ENCODE data around the gene SERPINF2. TPM values are rescaled to one million over a fixed set of nuclear protein-coding genes. Genes with fewer than 3 reads are reported as not detected.
"Not testable (repeated sequence)": the region's sequence is repeated elsewhere in the genome, so short reads cannot be mapped to it uniquely, and the experiment has no call there.

The SERPINF2 gene
- total RNA-seq, 1 donor from 2014 or later = 21.6 TPM

- Histone ChIP-seq H3K27me3 (no peaks in the 10 kb centered on the region), H3K9me3 (no peaks in the 10 kb centered on the region), H3K4me1 (peaks cover 27% of the 10 kb centered on the region), H3K27ac (no peak overlapping the region), H3K4me3 (no peak overlapping the region), H3K36me3 (peaks cover 11% of the 10 kb centered on the region)
- TF ChIP-seq, protein P1, sequence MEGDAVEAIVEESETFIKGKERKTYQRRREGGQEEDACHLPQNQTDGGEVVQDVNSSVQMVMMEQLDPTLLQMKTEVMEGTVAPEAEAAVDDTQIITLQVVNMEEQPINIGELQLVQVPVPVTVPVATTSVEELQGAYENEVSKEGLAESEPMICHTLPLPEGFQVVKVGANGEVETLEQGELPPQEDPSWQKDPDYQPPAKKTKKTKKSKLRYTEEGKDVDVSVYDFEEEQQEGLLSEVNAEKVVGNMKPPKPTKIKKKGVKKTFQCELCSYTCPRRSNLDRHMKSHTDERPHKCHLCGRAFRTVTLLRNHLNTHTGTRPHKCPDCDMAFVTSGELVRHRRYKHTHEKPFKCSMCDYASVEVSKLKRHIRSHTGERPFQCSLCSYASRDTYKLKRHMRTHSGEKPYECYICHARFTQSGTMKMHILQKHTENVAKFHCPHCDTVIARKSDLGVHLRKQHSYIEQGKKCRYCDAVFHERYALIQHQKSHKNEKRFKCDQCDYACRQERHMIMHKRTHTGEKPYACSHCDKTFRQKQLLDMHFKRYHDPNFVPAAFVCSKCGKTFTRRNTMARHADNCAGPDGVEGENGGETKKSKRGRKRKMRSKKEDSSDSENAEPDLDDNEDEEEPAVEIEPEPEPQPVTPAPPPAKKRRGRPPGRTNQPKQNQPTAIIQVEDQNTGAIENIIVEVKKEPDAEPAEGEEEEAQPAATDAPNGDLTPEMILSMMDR (IDR thresholded peaks at IDR 0.05) = no peak
- intact Hi-C loops (cut with DNase I) = loop anchor here (10.0 kb wide), 2 partner anchors 75 to 115 kb away; partner anchors contain the start of gene TLCD2
- no peak for DNase-seq
- ATAC-seq = no peak
Observed at GRCh38 chr17:1789936-1790335, 47.3 kb downstream of the SERPINF2 start.

DNA sequence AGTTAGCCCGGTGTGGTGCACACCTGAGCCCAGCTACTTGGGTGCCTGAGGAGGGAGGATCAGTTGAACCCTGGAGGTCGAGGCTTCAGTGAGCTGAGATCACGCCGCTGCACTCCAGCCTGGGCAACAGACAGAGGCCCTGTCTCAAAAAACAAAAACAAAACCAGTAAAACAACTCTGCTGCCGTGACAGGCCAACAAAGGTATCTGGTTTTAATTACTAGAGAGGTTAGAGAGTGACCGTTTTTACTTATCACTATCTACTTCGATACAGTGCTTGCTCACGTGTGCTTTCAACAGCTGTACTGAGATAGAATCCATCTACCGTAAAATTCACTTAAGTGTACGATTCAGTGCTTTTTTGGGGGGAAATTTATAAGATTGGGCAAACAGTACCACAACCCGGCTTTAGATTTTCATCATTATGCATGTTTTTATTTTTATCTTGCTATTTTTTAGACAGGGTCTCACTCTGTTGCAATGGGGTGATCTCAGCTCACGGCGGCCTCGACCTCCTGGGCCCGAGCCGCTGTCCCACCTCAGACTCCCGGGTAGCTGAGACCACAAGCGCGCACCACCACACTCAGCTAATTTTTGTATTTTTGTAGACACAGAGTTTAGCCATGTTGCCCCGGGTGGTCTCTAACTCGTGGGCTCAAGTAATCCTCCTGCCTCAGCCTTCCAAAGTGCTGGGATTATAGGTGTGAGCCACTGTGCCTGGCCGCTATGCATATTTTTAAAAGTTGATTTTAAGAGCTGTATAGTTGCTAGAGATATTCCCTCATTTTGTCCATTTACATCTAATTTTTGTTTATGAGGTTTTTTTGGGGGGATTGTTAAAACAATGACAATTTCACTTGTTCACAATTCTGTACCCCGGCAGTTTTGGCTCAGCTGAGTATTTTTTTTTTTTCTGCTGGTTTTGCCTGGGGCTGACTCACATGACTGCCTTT lies 50.1 kb downstream of the SERPINF2 start:
- H3K36me3 ChIP-seq = peaks cover 1% of the 10 kb centered on the region
- TF ChIP-seq, protein P1 (IDR thresholded peaks at IDR 0.05) = no peak
- no peaks in the 10 kb centered on the region for H3K9me3 ChIP-seq
- no peak overlapping the region for H3K4me3 ChIP-seq
- no peak for ATAC-seq
- intact Hi-C loops (cut with DNase I) = no loop called here
- H3K27me3 ChIP-seq = no peaks in the 10 kb centered on the region
- no peak overlapping the region for H3K27ac ChIP-seq
- DNase-seq = no peak
- H3K4me1 ChIP-seq = peaks cover 13% of the 10 kb centered on the region

DNA sequence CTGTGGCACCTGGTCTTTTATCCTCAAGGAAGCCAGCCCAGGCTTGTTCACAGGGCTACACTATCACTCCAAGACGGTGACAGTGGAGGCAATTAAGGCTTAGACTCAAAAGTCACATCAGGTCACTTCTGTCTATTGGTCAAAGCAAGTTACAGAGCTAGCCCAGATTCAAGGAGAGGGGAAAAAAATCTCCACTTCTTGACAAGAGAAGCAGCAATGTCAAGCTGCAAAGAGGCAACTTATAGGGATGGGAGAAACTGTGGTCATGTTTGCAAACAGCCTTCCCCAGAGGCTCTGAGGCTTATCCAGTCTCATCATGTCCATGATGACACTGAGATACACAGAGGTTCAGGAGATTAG lies 50.8 kb downstream of the SERPINF2 start:
- Histone ChIP-seq H3K4me1 (peaks cover 9% of the 10 kb centered on the region), H3K27me3 (no peaks in the 10 kb centered on the region), H3K36me3 (peaks cover 8% of the 10 kb centered on the region), H3K4me3 (no peak overlapping the region), H3K9me3 (no peaks in the 10 kb centered on the region), H3K27ac (no peak overlapping the region)
- ATAC-seq = no peak
- no peak for DNase-seq
- TF ChIP-seq, protein P1 (IDR thresholded peaks at IDR 0.05) = no peak
- intact Hi-C loops (cut with DNase I) = no loop called here

DNA sequence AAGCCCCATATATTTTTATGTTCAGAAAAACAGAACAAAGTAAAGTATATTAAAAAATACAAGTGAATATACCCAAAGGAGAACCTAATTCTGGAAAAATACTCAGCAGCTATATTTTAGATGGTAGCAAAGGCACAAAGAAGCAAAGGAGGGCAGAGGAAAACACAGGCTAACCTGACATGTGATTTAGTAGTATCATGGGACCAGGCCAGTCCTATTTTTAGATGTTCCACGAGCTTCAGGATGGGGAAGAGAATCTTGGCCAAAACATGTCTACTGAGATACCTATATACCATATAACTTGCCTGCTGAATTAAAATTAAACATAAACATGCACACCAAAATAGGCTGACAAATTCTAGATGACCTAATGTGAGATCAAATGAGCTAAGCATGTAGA lies 54.1 kb downstream of the SERPINF2 start:
- no peak overlapping the region for H3K27ac ChIP-seq
- TF ChIP-seq, protein P1 (IDR thresholded peaks at IDR 0.05) = no peak

DNA sequence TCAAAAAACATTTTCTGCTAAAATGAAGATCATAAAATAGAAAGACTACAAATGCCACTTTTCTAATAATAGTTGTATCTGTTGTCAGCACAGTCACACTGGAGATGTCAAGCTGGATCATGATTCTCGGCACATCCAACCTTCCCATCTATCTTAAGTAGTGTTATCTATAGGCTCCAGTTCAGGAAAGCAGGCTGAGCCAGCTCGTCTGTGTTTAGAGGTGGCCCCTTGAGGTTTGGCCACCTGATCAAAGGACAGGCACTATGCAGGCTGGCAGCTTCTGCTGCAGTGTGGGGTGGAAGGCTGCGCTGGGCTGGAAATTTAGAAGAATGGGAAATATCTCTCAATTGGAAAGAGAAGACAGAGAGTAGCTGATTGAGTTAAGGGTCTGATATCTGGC lies 54.7 kb downstream of the SERPINF2 start:
- H3K4me1 ChIP-seq = peaks cover 9% of the 10 kb centered on the region
- intact Hi-C loops (cut with DNase I) = no loop called here
- no peaks in the 10 kb centered on the region for H3K27me3 ChIP-seq
- TF ChIP-seq, protein P1 (IDR thresholded peaks at IDR 0.05) = no peak
- H3K27ac ChIP-seq = peak overlapping the region; percentile 6
- DNase-seq = no peak
- no peaks in the 10 kb centered on the region for H3K9me3 ChIP-seq
- peaks cover 27% of the 10 kb centered on the region for H3K36me3 ChIP-seq
- no peak for ATAC-seq
- no peak overlapping the region for H3K4me3 ChIP-seq

More for the DNA sequence above, 54.1 kb downstream of the SERPINF2 start:
- Histone ChIP-seq H3K9me3 (no peaks in the 10 kb centered on the region), H3K4me1 (peaks cover 9% of the 10 kb centered on the region), H3K36me3 (peaks cover 24% of the 10 kb centered on the region), H3K27me3 (no peaks in the 10 kb centered on the region), H3K4me3 (no peak overlapping the region)
- peak; percentile 75 for ATAC-seq
- DNase-seq = no peak
- intact Hi-C loops (cut with DNase I) = no loop called here

DNA sequence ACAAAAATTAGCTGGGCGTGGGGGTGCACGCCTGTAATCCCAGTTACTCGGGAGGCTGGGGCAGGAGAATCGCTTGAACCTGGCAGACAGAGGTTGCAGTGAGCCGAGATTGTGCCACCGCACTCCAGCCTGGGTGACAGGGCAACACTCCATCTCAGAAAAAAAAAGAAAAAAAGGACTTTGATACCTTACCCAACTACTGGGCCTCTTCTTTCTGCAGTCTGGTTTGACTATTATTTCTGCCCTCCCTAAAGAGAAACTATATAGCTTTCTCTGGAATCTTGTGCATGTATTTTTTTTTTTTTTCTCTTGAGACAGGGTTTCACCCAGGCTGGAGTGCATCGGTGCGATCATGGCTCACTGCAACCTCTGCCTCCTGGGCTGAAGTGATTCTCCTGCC lies 55.2 kb downstream of the SERPINF2 start:
- peak overlapping the region; percentile 6 for H3K27ac ChIP-seq
- ATAC-seq; intact Hi-C loops (cut with DNase I): not testable (repeated sequence)

More for the DNA sequence above, 55.2 kb downstream of the SERPINF2 start:
- H3K9me3 ChIP-seq, H3K4me3 ChIP-seq, H3K4me1 ChIP-seq, H3K27me3 ChIP-seq, DNase-seq: not testable (repeated sequence)
- H3K36me3 ChIP-seq = peaks cover 32% of the 10 kb centered on the region

All from upper lobe of right lung (tissue), 1 donor.